H9 (cell line): ENCODE data around the gene OR51S1. TPM values are rescaled to one million over a fixed set of nuclear protein-coding genes. Genes with fewer than 3 reads are reported as not detected.

Experiments used
- DNase-seq: peaks from one replicate; pipeline ENCODE4 v3.0.0-alpha.2; 2017
- H2AFZ ChIP-seq: one replicate; pipeline ENCODE4 v1.6.1; 2013; ENCODE audit warnings: mild to moderate bottlenecking, low read length, control low read depth, moderate library complexity
- H2AK5ac ChIP-seq: 2 replicates; pipeline ENCODE4 v1.6.1; 2013; ENCODE audit warnings: low read length, control low read depth, mixed read lengths; ENCODE audit not compliant: insufficient read length
- H2BK120ac ChIP-seq: one replicate; pipeline ENCODE4 v1.6.1; 2013; ENCODE audit warnings: low read depth, mild to moderate bottlenecking, low read length, control low read depth, inconsistent platforms; ENCODE audit not compliant: poor library complexity, severe bottlenecking
- H2BK12ac ChIP-seq: 2 replicates; pipeline ENCODE4 v1.6.1; 2013; ENCODE audit warnings: low read length, control low read depth, mixed read lengths, low read depth; ENCODE audit not compliant: insufficient read length
- H2BK15ac ChIP-seq: 2 replicates; pipeline ENCODE4 v1.6.1; 2013; ENCODE audit warnings: low read depth, low read length, control low read depth
- H2BK20ac ChIP-seq: one replicate; pipeline ENCODE4 v1.6.1; 2013; ENCODE audit warnings: low read depth, mild to moderate bottlenecking, low read length, control low read depth, inconsistent platforms; ENCODE audit not compliant: poor library complexity, severe bottlenecking
- H2BK5ac ChIP-seq: 2 replicates; pipeline ENCODE4 v1.6.1; 2013; ENCODE audit warnings: low read length, control low read depth, mixed read lengths; ENCODE audit not compliant: insufficient read length
- H3K14ac ChIP-seq: 2 replicates; pipeline ENCODE4 v1.6.1; 2013; ENCODE audit warnings: low read length, control low read depth; ENCODE audit not compliant: insufficient read depth
- H3K18ac ChIP-seq: 2 replicates; pipeline ENCODE4 v1.6.1; 2013; ENCODE audit warnings: low read depth, mild to moderate bottlenecking, mixed read lengths, low read length, control low read depth; ENCODE audit not compliant: insufficient read length
- H3K23ac ChIP-seq: 2 replicates; pipeline ENCODE4 v1.6.1; 2013; ENCODE audit warnings: low read length, control low read depth, mixed read lengths, low read depth; ENCODE audit not compliant: insufficient read length
- H3K23me2 ChIP-seq: 2 replicates; pipeline ENCODE4 v1.6.1; 2013; ENCODE audit warnings: low read depth, mild to moderate bottlenecking, mixed read lengths, low read length, control low read depth; ENCODE audit not compliant: insufficient read length, poor library complexity, severe bottlenecking
- H3K27ac ChIP-seq: 2 replicates; pipeline ENCODE4 v1.5.1; 2013; ENCODE audit warnings: low read length, control low read depth, mixed read lengths, low read depth; ENCODE audit not compliant: insufficient read length
- H3K27me3 ChIP-seq: 2 replicates; pipeline ENCODE4 v1.6.1; 2013; ENCODE audit warnings: low read length, control low read depth, inconsistent platforms; ENCODE audit not compliant: insufficient read depth
- H3K4ac ChIP-seq: 2 replicates; pipeline ENCODE4 v1.6.1; 2013; ENCODE audit warnings: low read depth, mild to moderate bottlenecking, control low read depth, inconsistent platforms, low read length, moderate library complexity
- H3K4me1 ChIP-seq: 2 replicates; pipeline ENCODE4 v1.6.1; 2013; ENCODE audit warnings: low read length, control low read depth, inconsistent platforms; ENCODE audit not compliant: insufficient read depth
- H3K4me2 ChIP-seq: 2 replicates; pipeline ENCODE4 v1.6.1; 2013; ENCODE audit warnings: low read length, control low read depth, mixed read lengths; ENCODE audit not compliant: insufficient read length, insufficient read depth
- H3K56ac ChIP-seq: 2 replicates; pipeline ENCODE4 v1.6.1; 2013; ENCODE audit warnings: low read depth, mild to moderate bottlenecking, mixed read lengths, low read length, control low read depth; ENCODE audit not compliant: insufficient read length
- H3K79me1 ChIP-seq: 2 replicates; pipeline ENCODE4 v1.6.1; 2013; ENCODE audit warnings: low read depth, mild to moderate bottlenecking, moderate library complexity, low read length, control low read depth, inconsistent platforms; ENCODE audit not compliant: insufficient read depth, poor library complexity, severe bottlenecking
- H3K79me2 ChIP-seq: 2 replicates; pipeline ENCODE4 v1.6.1; 2013; ENCODE audit warnings: low read length, control low read depth, inconsistent platforms; ENCODE audit not compliant: insufficient read depth
- H3K9ac ChIP-seq: 2 replicates; pipeline ENCODE4 v1.6.1; 2013; ENCODE audit warnings: low read length, control low read depth, mixed read lengths; ENCODE audit not compliant: insufficient read length; ENCODE audit errors: extremely low read depth
- H3K9me3 ChIP-seq: one replicate; pipeline ENCODE4 v1.6.1; 2013; ENCODE audit warnings: low read depth, low read length, inconsistent platforms; ENCODE audit not compliant: control insufficient read depth
- H3T11ph ChIP-seq: one replicate; pipeline ENCODE4 v1.6.1; 2013; ENCODE audit warnings: mild to moderate bottlenecking, low read length, control low read depth, inconsistent platforms
- H4K20me1 ChIP-seq: one replicate; pipeline ENCODE4 v1.6.1; 2013; ENCODE audit not compliant: control insufficient read depth, insufficient read length, insufficient read depth
- H4K5ac ChIP-seq: 2 replicates; pipeline ENCODE4 v1.6.1; 2013; ENCODE audit warnings: low read depth, mild to moderate bottlenecking, mixed read lengths, low read length, control low read depth; ENCODE audit not compliant: insufficient read length
- H4K8ac ChIP-seq: replicated peaks from 2 replicates; pipeline ENCODE4 v1.6.1; 2013; ENCODE audit warnings: low read length, control low read depth, mixed read lengths, low read depth; ENCODE audit not compliant: insufficient read length
- H4K91ac ChIP-seq: 2 replicates; pipeline ENCODE4 v1.6.1; 2013; ENCODE audit warnings: low read depth, mild to moderate bottlenecking, moderate library complexity, mixed read lengths, low read length, control low read depth; ENCODE audit not compliant: insufficient read length
- H3K27ac Mint-ChIP-seq, 3 experiments: 2 replicates in 2 of 3; 3 replicates in 1 of 3; pipeline ENCODE4 v1.8.0; 2020 to 2021; ENCODE audit warnings: mixed read lengths in 3 of 3, mild to moderate bottlenecking in 1 of 3, moderate library complexity in 1 of 3
- H3K27me3 Mint-ChIP-seq: 2 replicates; pipeline ENCODE4 v1.8.0; 2021; ENCODE audit warnings: low read depth, mild to moderate bottlenecking, moderate library complexity, mixed read lengths
- H3K36me3 Mint-ChIP-seq, 3 experiments: 2 replicates in 2 of 3; 3 replicates in 1 of 3; pipeline ENCODE4 v1.8.0; 2020 to 2021; ENCODE audit warnings: low read depth in 3 of 3, mixed read lengths in 3 of 3; ENCODE audit not compliant: insufficient read depth in 1 of 3
- H3K4me1 Mint-ChIP-seq, 2 experiments: 2 replicates each; pipeline ENCODE4 v1.8.0; 2020; ENCODE audit warnings: mixed read lengths in 2 of 2
- H3K4me3 Mint-ChIP-seq, 2 experiments: 2 replicates in 1 of 2; 3 replicates in 1 of 2; pipeline ENCODE4 v1.8.0; 2020 to 2021; ENCODE audit warnings: mild to moderate bottlenecking in 2 of 2, mixed read lengths in 2 of 2, moderate library complexity in 1 of 2
- H3K9me3 Mint-ChIP-seq, 2 experiments: 2 replicates in 1 of 2; 3 replicates in 1 of 2; pipeline ENCODE4 v1.8.0; 2020; ENCODE audit warnings: mild to moderate bottlenecking in 2 of 2, mixed read lengths in 2 of 2, moderate library complexity in 1 of 2
- CTCF ChIP-seq: fragments of 200-600 bp; sonication (generic); conservative IDR thresholded peaks from 3 replicates; pipeline ENCODE4 v1.8.0; 2021; ENCODE audit warnings: antibody characterized with exemption, mild to moderate bottlenecking
- WGBS: extraction: QIAGEN DNeasy Blood & Tissue Kit; methylation state at CpG from one replicate; pipeline ENCODE4 v1.1.7; 2013; ENCODE audit warnings: missing lambda C conversion rate, low lambda C conversion rate, mixed read lengths; ENCODE audit not compliant: insufficient read length; ENCODE audit errors: extremely low coverage; 5-methylcytosine and 5-hydroxymethylcytosine counted together
- total RNA-seq: library from RNA; stranded (reverse); gene quantifications from 2 replicates; pipeline ENCODE4 v1.2.1, GENCODE V29; 2021

Gene OR51S1
- total RNA-seq, 1 experiment from 2014 or later, result not detected

GRCh38 chr11:4881188-4881587, 32.2 kb upstream of the OR51S1 start:
- no peak overlapping the region for H3K14ac ChIP-seq
- TF ChIP-seq CTCF, result no peak
- no peak overlapping the region for H3K4me2 ChIP-seq
- Mint-ChIP-seq H3K36me3 (no peaks in the 10 kb centered on the region), H3K4me3 (no peak overlapping the region), H3K9me3 (no peaks in the 10 kb centered on the region; a peak in 1 of 5 replicates), H3K27ac (no peak overlapping the region), H3K27me3 (peaks cover 2% of the 10 kb centered on the region; the same call in 1 of the 2 replicates), H3K4me1 (no peaks in the 10 kb centered on the region)
- H3K79me1 ChIP-seq, result no peaks in the 10 kb centered on the region
- no peak overlapping the region for H2BK5ac ChIP-seq
- WGBS, result no CpG with 5 or more reads among the region's 4 CpGs
- no peaks in the 10 kb centered on the region for H3K27me3 ChIP-seq
- H4K91ac ChIP-seq, result no peak overlapping the region
- no peak overlapping the region for H3K27ac ChIP-seq
- no peak overlapping the region for H2BK20ac ChIP-seq
- no peak overlapping the region for H4K8ac ChIP-seq
- H3K23ac ChIP-seq, result no peak overlapping the region
- no peaks in the 10 kb centered on the region for H3K9me3 ChIP-seq
- no peak overlapping the region for H4K5ac ChIP-seq
- H3K4me1 ChIP-seq, result no peaks in the 10 kb centered on the region
- no peak overlapping the region for H2BK120ac ChIP-seq
- H3K9ac ChIP-seq, result no peak overlapping the region
- no peak for DNase-seq
- no peaks in the 10 kb centered on the region for H4K20me1 ChIP-seq
- H3K18ac ChIP-seq, result no peak overlapping the region
- H2AK5ac ChIP-seq, result no peak overlapping the region
- no peaks in the 10 kb centered on the region for H3K79me2 ChIP-seq
- H2BK15ac ChIP-seq, result no peak overlapping the region
- no peak overlapping the region for H3K56ac ChIP-seq
- no peak overlapping the region for H3K4ac ChIP-seq
- no peak overlapping the region for H3T11ph ChIP-seq
- no peak overlapping the region for H2AFZ ChIP-seq
- no peaks in the 10 kb centered on the region for H3K23me2 ChIP-seq
- no peak overlapping the region for H2BK12ac ChIP-seq
